ENCODE results near the gene TMEM125. TPM values are rescaled to one million over a fixed set of nuclear protein-coding genes. Genes with fewer than 3 reads are reported as not detected.

The TMEM125 gene
- total and polyA plus RNA-seq, 10 of the 15 experiments (the other 5 are each of a cell fraction or from before 2014, with no cell fraction given), result 0.28 TPM; not detected in 9

DNA sequence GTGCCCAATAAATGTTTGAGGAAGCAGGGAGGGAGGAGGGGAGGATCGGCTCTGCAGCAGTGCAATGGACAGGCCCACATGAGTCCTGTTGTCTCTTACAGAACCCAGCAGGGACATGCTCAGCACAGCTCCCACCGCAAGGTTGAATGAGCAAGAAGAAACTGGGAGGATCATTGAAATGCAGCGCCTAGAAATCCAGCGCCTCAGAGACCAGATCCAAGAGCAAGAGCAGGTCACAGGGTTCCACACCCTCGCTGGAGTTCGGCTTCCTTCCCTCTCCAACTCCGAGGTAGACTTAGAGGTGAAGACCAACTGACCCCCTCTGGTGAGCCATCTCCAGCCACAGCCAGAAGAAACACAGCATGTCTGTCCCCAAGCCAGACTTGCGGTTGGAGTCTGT, 15.9 kb upstream of the TMEM125 start:
- Histone ChIP-seq H3K27me3 (replicated peaks in 1 of 2; ENCODE audit: control insufficient read depth in 2 of 2, insufficient read depth in 2 of 2, low read length in 1 of 2) (no peaks in the 10 kb centered on the region; a peak in 1 of 4 replicates), H4K20me1 (ENCODE audit: control insufficient read depth, insufficient read depth) (no peaks in the 10 kb centered on the region), H3K4me2 (ENCODE audit: control insufficient read depth, insufficient read depth) (no peak overlapping the region), H3K9ac (ENCODE audit: control insufficient read depth, insufficient read depth, low read length) (no peak overlapping the region), H3K27ac (ENCODE audit: control insufficient read depth, insufficient read depth) (no peak overlapping the region), H3K36me3 (ENCODE audit: control insufficient read depth in 2 of 2, insufficient read depth in 2 of 2, low read length in 1 of 2) (no peaks in the 10 kb centered on the region), H3K4me3 (no peak overlapping the region), H3K9me3 (replicated peaks; ENCODE audit: control insufficient read depth, insufficient read depth, low read length) (peaks cover 9% of the 10 kb centered on the region), H2AFZ (ENCODE audit: control insufficient read depth, low read depth, low read length) (no peak overlapping the region), H3K4me1 (ENCODE audit: control insufficient read depth, insufficient read depth, low read length) (no peaks in the 10 kb centered on the region), H3K79me2 (ENCODE audit: control insufficient read depth, insufficient read depth, low read length) (no peaks in the 10 kb centered on the region)
- TF ChIP-seq BRCA1 (IDR thresholded peaks at IDR 0.05; ENCODE audit: low read depth, low read length) (no peak), LARP7 (IDR thresholded peaks at IDR 0.05) (no peak), GATAD2B (conservative IDR thresholded peaks at IDR 0.05; ENCODE audit: low read depth) (no peak), ETV6 (conservative IDR thresholded peaks at IDR 0.05 in 1 of 2, IDR thresholded peaks at IDR 0.05 in 1 of 2; ENCODE audit: borderline replicate concordance in 1 of 2, low read depth in 1 of 2) (no peak), TARDBP (IDR thresholded peaks at IDR 0.05; ENCODE audit: borderline replicate concordance) (no peak)
- TF ChIP-seq, protein P1, sequence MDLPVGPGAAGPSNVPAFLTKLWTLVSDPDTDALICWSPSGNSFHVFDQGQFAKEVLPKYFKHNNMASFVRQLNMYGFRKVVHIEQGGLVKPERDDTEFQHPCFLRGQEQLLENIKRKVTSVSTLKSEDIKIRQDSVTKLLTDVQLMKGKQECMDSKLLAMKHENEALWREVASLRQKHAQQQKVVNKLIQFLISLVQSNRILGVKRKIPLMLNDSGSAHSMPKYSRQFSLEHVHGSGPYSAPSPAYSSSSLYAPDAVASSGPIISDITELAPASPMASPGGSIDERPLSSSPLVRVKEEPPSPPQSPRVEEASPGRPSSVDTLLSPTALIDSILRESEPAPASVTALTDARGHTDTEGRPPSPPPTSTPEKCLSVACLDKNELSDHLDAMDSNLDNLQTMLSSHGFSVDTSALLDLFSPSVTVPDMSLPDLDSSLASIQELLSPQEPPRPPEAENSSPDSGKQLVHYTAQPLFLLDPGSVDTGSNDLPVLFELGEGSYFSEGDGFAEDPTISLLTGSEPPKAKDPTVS (IDR thresholded peaks at IDR 0.05; ENCODE audit: low read depth, low read length), result no peak
- TF ChIP-seq, protein P2, sequence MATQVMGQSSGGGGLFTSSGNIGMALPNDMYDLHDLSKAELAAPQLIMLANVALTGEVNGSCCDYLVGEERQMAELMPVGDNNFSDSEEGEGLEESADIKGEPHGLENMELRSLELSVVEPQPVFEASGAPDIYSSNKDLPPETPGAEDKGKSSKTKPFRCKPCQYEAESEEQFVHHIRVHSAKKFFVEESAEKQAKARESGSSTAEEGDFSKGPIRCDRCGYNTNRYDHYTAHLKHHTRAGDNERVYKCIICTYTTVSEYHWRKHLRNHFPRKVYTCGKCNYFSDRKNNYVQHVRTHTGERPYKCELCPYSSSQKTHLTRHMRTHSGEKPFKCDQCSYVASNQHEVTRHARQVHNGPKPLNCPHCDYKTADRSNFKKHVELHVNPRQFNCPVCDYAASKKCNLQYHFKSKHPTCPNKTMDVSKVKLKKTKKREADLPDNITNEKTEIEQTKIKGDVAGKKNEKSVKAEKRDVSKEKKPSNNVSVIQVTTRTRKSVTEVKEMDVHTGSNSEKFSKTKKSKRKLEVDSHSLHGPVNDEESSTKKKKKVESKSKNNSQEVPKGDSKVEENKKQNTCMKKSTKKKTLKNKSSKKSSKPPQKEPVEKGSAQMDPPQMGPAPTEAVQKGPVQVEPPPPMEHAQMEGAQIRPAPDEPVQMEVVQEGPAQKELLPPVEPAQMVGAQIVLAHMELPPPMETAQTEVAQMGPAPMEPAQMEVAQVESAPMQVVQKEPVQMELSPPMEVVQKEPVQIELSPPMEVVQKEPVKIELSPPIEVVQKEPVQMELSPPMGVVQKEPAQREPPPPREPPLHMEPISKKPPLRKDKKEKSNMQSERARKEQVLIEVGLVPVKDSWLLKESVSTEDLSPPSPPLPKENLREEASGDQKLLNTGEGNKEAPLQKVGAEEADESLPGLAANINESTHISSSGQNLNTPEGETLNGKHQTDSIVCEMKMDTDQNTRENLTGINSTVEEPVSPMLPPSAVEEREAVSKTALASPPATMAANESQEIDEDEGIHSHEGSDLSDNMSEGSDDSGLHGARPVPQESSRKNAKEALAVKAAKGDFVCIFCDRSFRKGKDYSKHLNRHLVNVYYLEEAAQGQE (IDR thresholded peaks at IDR 0.05; ENCODE audit: low read depth, low read length), result no peak
- TF ChIP-seq, protein P3, sequence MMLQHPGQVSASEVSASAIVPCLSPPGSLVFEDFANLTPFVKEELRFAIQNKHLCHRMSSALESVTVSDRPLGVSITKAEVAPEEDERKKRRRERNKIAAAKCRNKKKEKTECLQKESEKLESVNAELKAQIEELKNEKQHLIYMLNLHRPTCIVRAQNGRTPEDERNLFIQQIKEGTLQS (IDR thresholded peaks at IDR 0.05; ENCODE audit: borderline replicate concordance, extremely low read depth, low read depth, low read length), result no peak
- TF ChIP-seq, protein P4, sequence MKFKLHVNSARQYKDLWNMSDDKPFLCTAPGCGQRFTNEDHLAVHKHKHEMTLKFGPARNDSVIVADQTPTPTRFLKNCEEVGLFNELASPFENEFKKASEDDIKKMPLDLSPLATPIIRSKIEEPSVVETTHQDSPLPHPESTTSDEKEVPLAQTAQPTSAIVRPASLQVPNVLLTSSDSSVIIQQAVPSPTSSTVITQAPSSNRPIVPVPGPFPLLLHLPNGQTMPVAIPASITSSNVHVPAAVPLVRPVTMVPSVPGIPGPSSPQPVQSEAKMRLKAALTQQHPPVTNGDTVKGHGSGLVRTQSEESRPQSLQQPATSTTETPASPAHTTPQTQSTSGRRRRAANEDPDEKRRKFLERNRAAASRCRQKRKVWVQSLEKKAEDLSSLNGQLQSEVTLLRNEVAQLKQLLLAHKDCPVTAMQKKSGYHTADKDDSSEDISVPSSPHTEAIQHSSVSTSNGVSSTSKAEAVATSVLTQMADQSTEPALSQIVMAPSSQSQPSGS (IDR thresholded peaks at IDR 0.05; ENCODE audit: low read length), result no peak
- intact Hi-C loops (cut with micrococcal nuclease; ENCODE audit: unreplicated experiment) (no loop called here), in situ Hi-C loops (cut with MboI) (no loop called here)
- FAIRE-seq, result no peak
- CTCF ChIA-PET, result no interaction called here
- 87% methylated on average over 8 of the region's 8 CpGs for WGBS (ENCODE audit: insufficient coverage, insufficient replicate concordance, low lambda C conversion rate, missing lambda C conversion rate)
- no TSS peak for BruUV-seq (replicated peaks)
- RAD21 ChIA-PET (ENCODE audit: unreplicated experiment), result no interaction called here
- SMC1A ChIA-PET (ENCODE audit: uncharacterized antibody, unreplicated experiment), result no interaction called here
- DNase-seq (ENCODE audit: low read depth, low spot score), result no peak
- ATAC-seq, result no peak
- POLR2A ChIA-PET, result no interaction called here

Data from GM12878 (cell line).